ENCODE data around the gene MYO1D.
A peak's percentile ranks its signal among the peaks of the same experiment; 100 is the strongest.

MYO1D gene

GRCh38 chr17:32810690-32811089 is 66.2 kb downstream of the MYO1D start:
- DNase-seq = no peak

- no peak for DNase-seq
These were observed 69.3 kb downstream of the MYO1D start for GRCh38 chr17:32807577-32807976.

- DNase-seq = no peak
These were observed 70.3 kb downstream of the MYO1D start for GRCh38 chr17:32806646-32807045.

GRCh38 chr17:32805029-32805976 is 71.6 kb downstream of the MYO1D start:
- no peak for DNase-seq

DNA sequence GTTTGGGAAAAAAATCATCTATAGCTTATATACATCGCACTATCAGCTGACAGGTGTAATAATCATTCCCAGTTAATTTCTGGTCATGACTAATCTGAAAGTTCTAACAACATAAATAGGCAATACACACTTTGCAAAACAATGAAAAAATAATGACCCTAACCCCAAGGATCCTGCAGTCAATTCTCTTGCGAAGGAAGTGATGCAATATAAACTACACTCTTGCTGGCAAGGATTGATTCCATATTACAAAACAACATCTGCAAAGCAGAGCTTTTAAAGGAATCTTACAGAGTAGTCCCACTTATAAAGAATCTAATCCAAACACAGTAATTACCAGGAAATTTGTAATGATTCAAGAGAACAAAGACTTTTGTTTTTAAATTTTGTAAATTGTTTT is 73.4 kb downstream of the MYO1D start:
- DNase-seq = no peak

GRCh38 chr17:32802306-32802705 is 74.6 kb downstream of the MYO1D start:
- no peak for DNase-seq

GRCh38 chr17:32801641-32802040 is 75.3 kb downstream of the MYO1D start:
- DNase-seq = no peak

DNA sequence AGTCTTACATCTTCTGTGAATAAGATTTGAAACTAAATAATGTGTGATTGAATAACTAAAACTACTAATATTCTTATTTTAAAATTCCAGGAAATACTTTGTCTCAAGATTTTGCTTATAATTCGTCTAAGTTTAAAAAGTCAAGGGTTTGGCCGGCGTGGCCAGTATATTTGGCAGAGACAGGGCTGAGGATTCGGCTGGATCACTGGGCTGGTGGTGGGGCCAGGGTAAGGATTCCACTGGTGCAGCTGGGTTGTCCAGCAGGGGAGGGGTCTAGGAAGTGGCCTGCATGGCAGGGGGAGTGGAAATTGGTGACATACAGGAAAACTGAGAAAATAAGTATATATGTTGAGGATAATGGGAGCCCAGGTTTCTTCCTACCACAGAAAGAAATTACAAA is 75.7 kb downstream of the MYO1D start:
- no peak for DNase-seq

GRCh38 chr17:32798938-32799337 is 78.0 kb downstream of the MYO1D start:
- no peak for DNase-seq

DNA sequence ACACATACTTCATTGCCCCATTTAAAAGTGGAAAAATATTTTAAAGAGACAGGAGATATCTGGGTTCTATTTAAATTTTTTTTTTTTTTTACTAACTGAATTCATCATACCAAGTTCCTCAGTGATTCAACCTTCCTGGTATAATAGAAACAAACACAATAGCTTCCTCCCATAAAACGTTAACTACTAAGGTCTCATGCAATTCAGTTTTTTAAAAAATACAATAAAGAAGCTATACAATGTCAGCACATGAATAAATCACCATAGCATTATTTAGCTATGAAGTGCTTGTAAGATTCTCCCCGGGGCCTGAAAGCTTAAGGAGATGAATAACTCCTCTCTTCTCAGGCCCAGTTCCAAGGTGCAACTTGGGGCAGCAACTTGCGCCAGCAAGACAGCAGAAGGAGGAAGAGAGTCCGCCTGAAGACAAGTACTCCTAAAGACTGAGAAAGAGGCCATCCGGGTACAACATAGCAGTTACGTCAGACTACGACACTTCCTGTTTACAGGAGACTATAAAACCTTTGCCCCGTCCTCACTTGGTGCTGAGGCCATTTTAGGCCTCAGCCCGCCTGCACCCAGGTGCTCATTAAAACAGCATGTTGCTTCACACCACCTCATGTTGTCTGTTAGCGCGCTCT is 81.5 kb downstream of the MYO1D start:
- DNase-seq = no peak

- no peak for DNase-seq
These were observed 82.2 kb downstream of the MYO1D start for GRCh38 chr17:32794533-32795246.

GRCh38 chr17:32793841-32794240 is 83.1 kb downstream of the MYO1D start:
- DNase-seq = no peak

GRCh38 chr17:32792207-32792606 is 84.7 kb downstream of the MYO1D start:
- DNase-seq = no peak

GRCh38 chr17:32786169-32786568 is 90.8 kb downstream of the MYO1D start:
- no peak for DNase-seq

DNA sequence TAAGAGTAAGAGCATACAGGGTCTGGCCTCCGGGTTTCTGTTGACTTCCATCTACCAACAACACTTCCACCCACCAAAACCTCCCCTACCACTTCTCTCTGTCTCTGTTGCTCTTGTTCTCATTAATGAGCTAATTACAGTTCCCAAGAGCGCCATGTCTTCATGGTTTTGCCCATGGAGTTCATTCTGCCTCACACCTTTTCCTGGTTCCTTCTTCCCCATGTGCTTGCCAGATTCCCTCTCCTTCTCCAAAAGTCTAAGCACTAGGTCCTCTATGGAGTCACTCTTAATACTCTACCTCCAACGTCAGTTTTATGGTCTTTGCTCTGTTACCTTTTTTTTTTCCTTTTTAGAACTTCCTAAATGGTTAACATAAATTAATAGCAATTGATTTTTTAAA is 92.8 kb downstream of the MYO1D start:
- no peak for DNase-seq

GRCh38 chr17:32783602-32784001 is 93.3 kb downstream of the MYO1D start:
- DNase-seq = peak; percentile 66

DNA sequence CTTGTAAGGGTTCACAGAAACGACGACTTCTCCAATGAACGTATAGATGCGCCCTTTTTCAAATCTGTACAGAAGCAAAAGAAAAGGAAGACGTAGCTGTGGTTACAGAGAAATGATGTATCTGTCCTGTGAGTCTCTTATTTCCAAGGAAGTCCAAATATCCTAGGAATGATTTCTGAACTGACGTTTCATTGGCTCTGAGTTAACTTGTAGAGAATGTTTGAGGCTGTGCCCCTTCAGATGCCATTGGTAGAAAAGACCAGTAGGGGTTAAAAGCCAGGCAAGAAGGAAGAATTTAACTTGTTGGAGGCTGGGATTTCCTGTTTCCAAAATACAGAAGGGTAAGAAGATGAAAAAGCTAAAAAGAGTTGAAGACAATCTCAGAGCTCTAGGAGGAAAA is 96.2 kb downstream of the MYO1D start:
- no peak for DNase-seq

DNA sequence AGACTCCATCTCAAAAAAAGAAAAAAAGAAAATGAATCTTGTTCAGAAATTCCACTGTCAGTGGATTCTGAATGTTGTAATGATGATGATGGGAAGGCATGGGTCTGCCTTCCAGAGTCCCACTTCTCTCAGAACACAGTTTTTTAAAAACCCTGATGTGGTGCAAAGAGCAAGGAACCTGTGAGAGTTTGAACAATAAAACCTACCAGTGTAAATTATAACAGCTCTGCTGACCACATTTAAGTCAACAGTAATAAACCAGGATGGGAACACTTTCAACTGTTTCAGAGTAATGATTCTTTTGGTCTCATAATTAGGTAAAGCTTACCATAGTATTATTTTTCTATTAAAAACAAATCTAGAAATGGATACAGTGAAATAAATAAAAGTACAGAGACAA is 99.0 kb downstream of the MYO1D start:
- DNase-seq = no peak

DNA sequence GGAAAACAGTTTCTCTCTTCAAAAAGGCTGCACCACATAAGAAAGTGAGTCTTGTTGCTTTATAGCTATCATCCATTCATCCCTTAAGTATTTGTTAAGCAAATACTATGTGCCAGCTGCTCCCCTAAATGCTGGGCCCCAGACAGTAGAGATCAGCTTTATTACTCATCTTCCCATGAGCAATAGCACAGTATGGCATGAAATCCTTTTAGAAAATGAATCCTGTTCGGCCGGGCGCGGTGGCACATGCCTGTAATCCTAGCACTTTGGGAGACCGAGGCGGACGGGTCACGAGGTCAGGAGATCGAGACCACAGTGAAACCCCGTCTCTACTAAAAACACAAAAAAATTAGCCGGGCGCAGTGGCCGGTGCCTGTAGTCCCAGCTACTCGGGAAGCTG is 99.5 kb downstream of the MYO1D start:
- DNase-seq = no peak

DNA sequence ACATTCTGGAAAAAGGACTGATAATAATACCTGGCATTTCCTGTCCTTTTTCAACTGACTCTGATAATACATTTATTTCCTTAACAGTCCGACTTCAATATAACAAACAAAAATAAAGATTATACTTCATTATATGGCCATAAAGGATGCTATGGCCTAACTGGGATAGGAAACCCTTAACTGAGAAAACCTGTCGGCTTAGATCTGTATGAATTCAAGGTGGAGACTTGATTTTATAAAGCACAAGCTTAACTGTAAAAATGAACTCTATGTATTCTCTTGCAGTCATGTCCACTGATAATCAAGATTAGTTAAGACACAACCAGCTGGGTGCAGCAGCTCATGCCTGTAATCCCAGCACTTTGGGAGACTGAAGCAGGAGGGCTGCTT is 102.2 kb downstream of the MYO1D start:
- DNase-seq = no peak

DNA sequence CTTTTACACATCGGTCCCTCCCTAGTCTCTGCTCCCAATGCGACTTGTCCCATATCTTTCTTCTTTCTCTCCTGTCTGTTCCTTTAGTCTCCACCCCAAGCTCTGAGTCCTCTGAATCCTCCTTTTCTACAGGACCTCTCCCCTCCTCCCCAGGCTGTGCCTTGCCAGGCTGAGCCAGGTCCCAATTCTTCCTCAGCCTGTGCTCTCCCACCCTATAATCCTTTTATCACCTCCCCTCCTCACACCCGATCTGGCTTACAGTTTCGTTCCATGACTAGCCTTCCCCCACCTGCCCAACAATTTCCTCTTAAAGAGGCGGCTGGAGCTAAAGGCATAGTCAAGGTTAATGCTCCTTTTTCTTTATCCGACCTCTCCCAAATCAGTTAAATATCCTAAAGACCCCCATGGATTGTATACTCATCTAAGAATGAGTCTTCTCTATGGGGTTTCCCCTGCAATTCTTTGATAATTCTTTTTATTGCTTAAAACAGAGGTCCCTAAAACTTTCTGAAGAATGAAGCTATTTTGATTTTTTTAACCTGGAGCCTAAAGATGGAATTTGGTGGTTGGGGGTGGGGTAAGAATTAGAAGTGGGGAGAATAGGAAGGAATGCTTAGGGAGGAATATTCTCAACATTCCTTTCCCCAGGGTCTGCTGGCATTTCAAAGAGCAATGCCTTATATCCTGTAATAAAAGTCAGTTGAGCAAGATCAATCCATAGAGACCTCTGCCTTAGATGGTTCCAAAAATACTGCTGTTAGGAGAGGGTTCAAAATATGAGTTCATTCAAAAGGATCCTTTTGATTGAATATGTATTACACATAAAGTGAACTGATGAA is 102.8 kb downstream of the MYO1D start:
- DNase-seq = no peak

DNA sequence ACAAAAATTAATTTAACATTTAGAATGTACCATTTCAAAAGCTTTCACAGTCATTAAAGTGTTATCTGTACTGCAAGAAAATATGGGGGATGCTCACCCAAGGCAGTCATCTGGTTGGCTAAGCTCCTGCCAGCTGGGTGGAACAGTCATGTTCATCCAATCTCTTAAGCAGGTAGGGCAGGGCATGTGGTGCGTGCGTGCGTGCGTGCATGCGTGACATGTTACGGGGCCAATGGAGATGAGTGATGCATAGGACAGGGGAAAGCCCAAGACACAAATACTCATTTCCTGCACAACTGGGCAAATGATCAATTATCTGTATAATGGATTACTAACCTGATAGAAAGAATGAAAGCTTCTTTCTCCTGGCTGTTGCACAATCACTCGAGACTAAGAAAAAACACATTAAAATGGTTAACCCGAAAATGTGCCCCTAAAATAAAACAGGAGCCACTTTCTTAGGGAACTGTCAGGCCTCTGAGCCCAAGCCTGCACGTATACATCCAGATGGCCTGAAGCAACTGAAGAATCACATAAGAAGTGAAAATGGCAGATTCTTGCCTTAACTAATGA is 104.4 kb downstream of the MYO1D start:
- DNase-seq = no peak

Data from COR-L47 (cell line).